H9 (cell line): ENCODE results near the gene FYCO1. TPM values are rescaled to one million over a fixed set of nuclear protein-coding genes. Genes with fewer than 3 reads are reported as not detected.

Source experiments
- DNase-seq: peaks from one replicate; pipeline ENCODE4 v3.0.0-alpha.2; 2017
- H2AFZ ChIP-seq: one replicate; pipeline ENCODE4 v1.6.1; 2013; ENCODE audit warnings: mild to moderate bottlenecking, low read length, control low read depth, moderate library complexity
- H2AK5ac ChIP-seq: 2 replicates; pipeline ENCODE4 v1.6.1; 2013; ENCODE audit warnings: low read length, control low read depth, mixed read lengths; ENCODE audit not compliant: insufficient read length
- H2BK120ac ChIP-seq: one replicate; pipeline ENCODE4 v1.6.1; 2013; ENCODE audit warnings: low read depth, mild to moderate bottlenecking, low read length, control low read depth, inconsistent platforms; ENCODE audit not compliant: poor library complexity, severe bottlenecking
- H2BK12ac ChIP-seq: 2 replicates; pipeline ENCODE4 v1.6.1; 2013; ENCODE audit warnings: low read length, control low read depth, mixed read lengths, low read depth; ENCODE audit not compliant: insufficient read length
- H2BK15ac ChIP-seq: 2 replicates; pipeline ENCODE4 v1.6.1; 2013; ENCODE audit warnings: low read depth, low read length, control low read depth
- H2BK20ac ChIP-seq: one replicate; pipeline ENCODE4 v1.6.1; 2013; ENCODE audit warnings: low read depth, mild to moderate bottlenecking, low read length, control low read depth, inconsistent platforms; ENCODE audit not compliant: poor library complexity, severe bottlenecking
- H2BK5ac ChIP-seq: 2 replicates; pipeline ENCODE4 v1.6.1; 2013; ENCODE audit warnings: low read length, control low read depth, mixed read lengths; ENCODE audit not compliant: insufficient read length
- H3K14ac ChIP-seq: 2 replicates; pipeline ENCODE4 v1.6.1; 2013; ENCODE audit warnings: low read length, control low read depth; ENCODE audit not compliant: insufficient read depth
- H3K18ac ChIP-seq: 2 replicates; pipeline ENCODE4 v1.6.1; 2013; ENCODE audit warnings: low read depth, mild to moderate bottlenecking, mixed read lengths, low read length, control low read depth; ENCODE audit not compliant: insufficient read length
- H3K23ac ChIP-seq: 2 replicates; pipeline ENCODE4 v1.6.1; 2013; ENCODE audit warnings: low read length, control low read depth, mixed read lengths, low read depth; ENCODE audit not compliant: insufficient read length
- H3K23me2 ChIP-seq: 2 replicates; pipeline ENCODE4 v1.6.1; 2013; ENCODE audit warnings: low read depth, mild to moderate bottlenecking, mixed read lengths, low read length, control low read depth; ENCODE audit not compliant: insufficient read length, poor library complexity, severe bottlenecking
- H3K27ac ChIP-seq: 2 replicates; pipeline ENCODE4 v1.5.1; 2013; ENCODE audit warnings: low read length, control low read depth, mixed read lengths, low read depth; ENCODE audit not compliant: insufficient read length
- H3K27me3 ChIP-seq: 2 replicates; pipeline ENCODE4 v1.6.1; 2013; ENCODE audit warnings: low read length, control low read depth, inconsistent platforms; ENCODE audit not compliant: insufficient read depth
- H3K4ac ChIP-seq: 2 replicates; pipeline ENCODE4 v1.6.1; 2013; ENCODE audit warnings: low read depth, mild to moderate bottlenecking, control low read depth, inconsistent platforms, low read length, moderate library complexity
- H3K4me1 ChIP-seq: 2 replicates; pipeline ENCODE4 v1.6.1; 2013; ENCODE audit warnings: low read length, control low read depth, inconsistent platforms; ENCODE audit not compliant: insufficient read depth
- H3K4me2 ChIP-seq: 2 replicates; pipeline ENCODE4 v1.6.1; 2013; ENCODE audit warnings: low read length, control low read depth, mixed read lengths; ENCODE audit not compliant: insufficient read length, insufficient read depth
- H3K56ac ChIP-seq: 2 replicates; pipeline ENCODE4 v1.6.1; 2013; ENCODE audit warnings: low read depth, mild to moderate bottlenecking, mixed read lengths, low read length, control low read depth; ENCODE audit not compliant: insufficient read length
- H3K79me1 ChIP-seq: 2 replicates; pipeline ENCODE4 v1.6.1; 2013; ENCODE audit warnings: low read depth, mild to moderate bottlenecking, moderate library complexity, low read length, control low read depth, inconsistent platforms; ENCODE audit not compliant: insufficient read depth, poor library complexity, severe bottlenecking
- H3K79me2 ChIP-seq: 2 replicates; pipeline ENCODE4 v1.6.1; 2013; ENCODE audit warnings: low read length, control low read depth, inconsistent platforms; ENCODE audit not compliant: insufficient read depth
- H3K9ac ChIP-seq: 2 replicates; pipeline ENCODE4 v1.6.1; 2013; ENCODE audit warnings: low read length, control low read depth, mixed read lengths; ENCODE audit not compliant: insufficient read length; ENCODE audit errors: extremely low read depth
- H3K9me3 ChIP-seq: one replicate; pipeline ENCODE4 v1.6.1; 2013; ENCODE audit warnings: low read depth, low read length, inconsistent platforms; ENCODE audit not compliant: control insufficient read depth
- H3T11ph ChIP-seq: one replicate; pipeline ENCODE4 v1.6.1; 2013; ENCODE audit warnings: mild to moderate bottlenecking, low read length, control low read depth, inconsistent platforms
- H4K20me1 ChIP-seq: one replicate; pipeline ENCODE4 v1.6.1; 2013; ENCODE audit not compliant: control insufficient read depth, insufficient read length, insufficient read depth
- H4K5ac ChIP-seq: 2 replicates; pipeline ENCODE4 v1.6.1; 2013; ENCODE audit warnings: low read depth, mild to moderate bottlenecking, mixed read lengths, low read length, control low read depth; ENCODE audit not compliant: insufficient read length
- H4K8ac ChIP-seq: replicated peaks from 2 replicates; pipeline ENCODE4 v1.6.1; 2013; ENCODE audit warnings: low read length, control low read depth, mixed read lengths, low read depth; ENCODE audit not compliant: insufficient read length
- H4K91ac ChIP-seq: 2 replicates; pipeline ENCODE4 v1.6.1; 2013; ENCODE audit warnings: low read depth, mild to moderate bottlenecking, moderate library complexity, mixed read lengths, low read length, control low read depth; ENCODE audit not compliant: insufficient read length
- H3K27ac Mint-ChIP-seq, 3 experiments: 2 replicates in 2 of 3; 3 replicates in 1 of 3; pipeline ENCODE4 v1.8.0; 2020 to 2021; ENCODE audit warnings: mixed read lengths in 3 of 3, mild to moderate bottlenecking in 1 of 3, moderate library complexity in 1 of 3
- H3K27me3 Mint-ChIP-seq: 2 replicates; pipeline ENCODE4 v1.8.0; 2021; ENCODE audit warnings: low read depth, mild to moderate bottlenecking, moderate library complexity, mixed read lengths
- H3K36me3 Mint-ChIP-seq, 3 experiments: 2 replicates in 2 of 3; 3 replicates in 1 of 3; pipeline ENCODE4 v1.8.0; 2020 to 2021; ENCODE audit warnings: low read depth in 3 of 3, mixed read lengths in 3 of 3; ENCODE audit not compliant: insufficient read depth in 1 of 3
- H3K4me1 Mint-ChIP-seq, 2 experiments: 2 replicates each; pipeline ENCODE4 v1.8.0; 2020; ENCODE audit warnings: mixed read lengths in 2 of 2
- H3K4me3 Mint-ChIP-seq, 2 experiments: 2 replicates in 1 of 2; 3 replicates in 1 of 2; pipeline ENCODE4 v1.8.0; 2020 to 2021; ENCODE audit warnings: mild to moderate bottlenecking in 2 of 2, mixed read lengths in 2 of 2, moderate library complexity in 1 of 2
- H3K9me3 Mint-ChIP-seq, 2 experiments: 2 replicates in 1 of 2; 3 replicates in 1 of 2; pipeline ENCODE4 v1.8.0; 2020; ENCODE audit warnings: mild to moderate bottlenecking in 2 of 2, mixed read lengths in 2 of 2, moderate library complexity in 1 of 2
- CTCF ChIP-seq: fragments of 200-600 bp; sonication (generic); conservative IDR thresholded peaks from 3 replicates; pipeline ENCODE4 v1.8.0; 2021; ENCODE audit warnings: antibody characterized with exemption, mild to moderate bottlenecking
- WGBS: extraction: QIAGEN DNeasy Blood & Tissue Kit; methylation state at CpG from one replicate; pipeline ENCODE4 v1.1.7; 2013; ENCODE audit warnings: missing lambda C conversion rate, low lambda C conversion rate, mixed read lengths; ENCODE audit not compliant: insufficient read length; ENCODE audit errors: extremely low coverage; 5-methylcytosine and 5-hydroxymethylcytosine counted together
- total RNA-seq: library from RNA; stranded (reverse); gene quantifications from 2 replicates; pipeline ENCODE4 v1.2.1, GENCODE V29; 2021

The FYCO1 gene
- total RNA-seq, 1 experiment from 2014 or later = 10.4 TPM

DNA sequence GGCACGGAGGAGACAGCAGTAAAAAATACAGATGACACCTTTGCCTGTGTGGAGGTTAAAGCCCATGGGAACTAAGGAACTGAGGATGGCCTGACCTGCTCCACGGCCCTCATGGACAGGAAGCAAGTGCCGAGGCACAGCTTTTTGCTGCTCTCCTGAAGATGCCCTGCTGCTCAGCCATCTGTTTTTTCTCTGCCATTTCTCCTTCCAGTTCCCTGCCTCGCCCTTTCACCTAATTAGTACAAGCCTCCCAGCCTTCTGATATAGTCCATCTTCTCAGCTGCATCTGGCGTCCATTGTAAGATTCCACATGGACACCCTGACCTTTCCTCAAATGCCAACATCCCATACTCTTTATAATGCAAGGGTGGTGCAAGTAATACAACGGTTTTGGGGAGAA lies 64.1 kb downstream of the FYCO1 start:
- Histone ChIP-seq H2AK5ac (no peak overlapping the region), H2BK20ac (no peak overlapping the region), H3K18ac (no peak overlapping the region), H3K9me3 (no peaks in the 10 kb centered on the region), H3K4me1 (no peaks in the 10 kb centered on the region), H2AFZ (no peak overlapping the region), H2BK15ac (no peak overlapping the region), H3K23ac (no peak overlapping the region), H3K79me1 (no peaks in the 10 kb centered on the region), H4K91ac (no peak overlapping the region), H2BK12ac (no peak overlapping the region), H3K23me2 (no peaks in the 10 kb centered on the region), H3K4me2 (no peak overlapping the region), H3K27me3 (no peaks in the 10 kb centered on the region), H4K20me1 (no peaks in the 10 kb centered on the region), H3K27ac (no peak overlapping the region), H3K56ac (no peak overlapping the region), H3T11ph (no peak overlapping the region), H2BK5ac (no peak overlapping the region), H3K4ac (no peak overlapping the region), H4K5ac (no peak overlapping the region), H2BK120ac (no peak overlapping the region), H3K14ac (no peak overlapping the region), H3K9ac (no peak overlapping the region), H3K79me2 (no peaks in the 10 kb centered on the region), H4K8ac (no peak overlapping the region)
- no CpG with 5 or more reads among the region's 6 CpGs for WGBS
- Mint-ChIP-seq H3K27ac (no peak overlapping the region), H3K27me3 (no peaks in the 10 kb centered on the region; the same call in 1 of the 2 replicates), H3K9me3 (no peaks in the 10 kb centered on the region), H3K36me3 (peaks cover 25 to 82% (median 78%) of the 10 kb centered on the region in 3 experiments; a peak in 6 of 7 replicates), H3K4me3 (no peak overlapping the region), H3K4me1 (no peaks in the 10 kb centered on the region)
- DNase-seq = no peak
- no peak for TF ChIP-seq CTCF
